Measurements from ENCODE around the gene TRIM71. TPM values are rescaled to one million over a fixed set of nuclear protein-coding genes. Genes with fewer than 3 reads are reported as not detected.

TRIM71 gene
- total RNA-seq, 1 donor from 2014 or later, result 2.2 TPM

DNA sequence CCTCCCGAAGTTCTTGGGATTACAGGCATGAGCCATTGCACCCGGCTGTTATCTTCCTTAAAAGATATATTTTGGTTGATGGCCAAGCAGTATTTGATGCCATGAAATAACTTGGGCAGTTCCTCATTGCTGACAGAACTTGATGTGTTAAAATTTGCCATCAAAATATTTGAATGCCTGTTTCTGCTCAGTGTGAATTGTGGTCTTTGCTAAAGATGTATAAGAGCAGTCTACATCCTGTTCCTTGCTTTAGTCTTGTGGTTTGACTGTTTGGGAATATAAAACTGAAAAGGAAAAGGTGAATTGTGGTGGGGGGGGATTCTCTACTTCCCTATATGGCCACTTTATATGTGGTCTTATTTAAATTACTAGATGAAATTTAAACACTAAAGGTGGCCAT is 14.0 kb downstream of the TRIM71 start:
- Histone ChIP-seq H3K36me3 (no peaks in the 10 kb centered on the region), H3K27me3 (no peaks in the 10 kb centered on the region), H3K4me3 (no peak overlapping the region), H3K4me1 (no peaks in the 10 kb centered on the region), H3K27ac (no peak overlapping the region), H3K9me3 (no peaks in the 10 kb centered on the region)
- DNase-seq (no peak), ATAC-seq (no peak)
- TF ChIP-seq, protein P1, sequence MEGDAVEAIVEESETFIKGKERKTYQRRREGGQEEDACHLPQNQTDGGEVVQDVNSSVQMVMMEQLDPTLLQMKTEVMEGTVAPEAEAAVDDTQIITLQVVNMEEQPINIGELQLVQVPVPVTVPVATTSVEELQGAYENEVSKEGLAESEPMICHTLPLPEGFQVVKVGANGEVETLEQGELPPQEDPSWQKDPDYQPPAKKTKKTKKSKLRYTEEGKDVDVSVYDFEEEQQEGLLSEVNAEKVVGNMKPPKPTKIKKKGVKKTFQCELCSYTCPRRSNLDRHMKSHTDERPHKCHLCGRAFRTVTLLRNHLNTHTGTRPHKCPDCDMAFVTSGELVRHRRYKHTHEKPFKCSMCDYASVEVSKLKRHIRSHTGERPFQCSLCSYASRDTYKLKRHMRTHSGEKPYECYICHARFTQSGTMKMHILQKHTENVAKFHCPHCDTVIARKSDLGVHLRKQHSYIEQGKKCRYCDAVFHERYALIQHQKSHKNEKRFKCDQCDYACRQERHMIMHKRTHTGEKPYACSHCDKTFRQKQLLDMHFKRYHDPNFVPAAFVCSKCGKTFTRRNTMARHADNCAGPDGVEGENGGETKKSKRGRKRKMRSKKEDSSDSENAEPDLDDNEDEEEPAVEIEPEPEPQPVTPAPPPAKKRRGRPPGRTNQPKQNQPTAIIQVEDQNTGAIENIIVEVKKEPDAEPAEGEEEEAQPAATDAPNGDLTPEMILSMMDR (IDR thresholded peaks at IDR 0.05), result no peak
- intact Hi-C loops (cut with DNase I), result no loop called here

DNA sequence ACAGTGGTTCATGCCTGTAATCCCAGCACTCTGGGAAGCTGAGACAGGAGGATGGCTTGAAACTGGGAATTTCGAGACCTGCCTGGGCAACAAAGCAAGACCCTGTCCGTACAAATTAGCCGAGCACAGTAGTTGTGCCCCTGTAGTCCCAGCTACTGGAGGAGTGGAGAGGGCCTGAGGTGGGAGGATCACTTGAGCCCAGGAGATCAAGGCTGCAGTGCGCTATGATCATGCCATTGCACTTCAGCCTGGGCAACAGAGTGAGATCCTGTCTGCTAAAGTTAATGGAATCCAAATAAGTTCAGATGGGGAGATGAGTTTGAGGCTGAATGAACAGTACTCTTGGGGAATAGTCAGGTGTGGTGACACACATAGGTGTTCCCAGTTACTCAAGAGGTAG is 14.4 kb downstream of the TRIM71 start:
- H3K27ac ChIP-seq, result no peak overlapping the region
- no peaks in the 10 kb centered on the region for H3K9me3 ChIP-seq
- H3K36me3 ChIP-seq, result no peaks in the 10 kb centered on the region
- ATAC-seq (no peak), DNase-seq (no peak)
- H3K27me3 ChIP-seq, result no peaks in the 10 kb centered on the region
- H3K4me3 ChIP-seq, result no peak overlapping the region
- no peaks in the 10 kb centered on the region for H3K4me1 ChIP-seq
- intact Hi-C loops (cut with DNase I), result no loop called here
- TF ChIP-seq, protein P1 (IDR thresholded peaks at IDR 0.05), result no peak

DNA sequence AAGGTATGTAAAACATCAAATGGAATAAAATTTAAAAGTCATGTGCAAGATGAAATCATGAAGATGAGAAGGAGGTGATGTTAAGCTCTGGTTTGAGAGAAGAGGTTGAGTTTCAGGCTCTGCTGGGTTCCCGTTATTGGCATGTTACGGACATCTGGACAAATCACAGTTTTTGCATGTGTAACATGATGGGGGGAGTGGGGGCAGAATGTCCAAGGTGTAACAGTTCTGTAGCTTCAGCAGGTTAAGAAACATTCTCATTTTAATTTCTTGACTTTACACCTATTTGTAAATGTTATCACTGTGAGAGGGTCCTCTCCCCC is 17.2 kb downstream of the TRIM71 start:
- Histone ChIP-seq H3K9me3 (no peaks in the 10 kb centered on the region), H3K27me3 (no peaks in the 10 kb centered on the region), H3K27ac (no peak overlapping the region), H3K4me1 (no peaks in the 10 kb centered on the region), H3K36me3 (no peaks in the 10 kb centered on the region), H3K4me3 (no peak overlapping the region)
- intact Hi-C loops (cut with DNase I), result no loop called here
- no peak for ATAC-seq
- TF ChIP-seq, protein P1 (IDR thresholded peaks at IDR 0.05), result no peak
- DNase-seq, result no peak

DNA sequence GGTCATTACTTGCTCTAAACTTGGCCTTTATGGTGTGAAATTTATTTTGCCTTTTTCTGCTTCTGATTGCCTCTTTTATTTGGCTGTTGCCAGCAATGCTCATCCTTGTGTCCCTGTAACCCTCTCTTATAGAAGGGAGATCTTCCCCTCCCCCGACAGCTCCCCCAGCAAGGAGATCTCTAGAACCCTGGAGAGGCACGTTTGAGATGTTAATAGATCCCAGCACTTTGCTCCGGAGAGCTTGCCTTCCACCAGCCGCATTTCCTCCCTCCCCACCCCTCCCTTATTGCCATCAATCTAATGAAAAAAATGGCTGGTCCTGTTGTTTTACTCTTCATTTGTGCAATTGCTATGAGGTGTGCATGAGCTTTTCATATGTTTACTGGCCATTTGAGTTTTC is 18.2 kb downstream of the TRIM71 start:
- Histone ChIP-seq H3K36me3 (no peaks in the 10 kb centered on the region), H3K9me3 (no peaks in the 10 kb centered on the region), H3K27me3 (no peaks in the 10 kb centered on the region), H3K27ac (no peak overlapping the region), H3K4me3 (no peak overlapping the region), H3K4me1 (no peaks in the 10 kb centered on the region)
- peak; percentile 13 for DNase-seq
- TF ChIP-seq, protein P1 (IDR thresholded peaks at IDR 0.05), result no peak
- intact Hi-C loops (cut with DNase I), result no loop called here
- ATAC-seq, result no peak

DNA sequence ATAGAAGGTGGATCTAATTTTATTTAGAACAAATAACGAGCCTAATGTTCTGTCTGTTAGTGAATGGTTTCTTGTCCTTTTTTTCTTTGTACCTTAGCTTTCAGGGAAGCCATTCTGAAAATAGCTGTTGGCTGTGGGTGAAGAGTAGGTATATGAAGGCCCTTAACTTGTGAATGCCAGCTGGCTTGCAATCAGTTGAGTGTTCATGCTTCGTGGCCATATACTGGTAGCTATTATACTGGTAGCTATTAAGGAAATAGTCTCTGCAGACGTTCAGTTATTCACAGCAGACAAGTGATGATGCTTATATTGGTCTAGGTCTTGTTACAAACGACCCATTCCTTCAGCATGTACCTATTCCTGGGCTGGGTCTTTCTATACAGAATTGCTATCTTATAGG is 18.8 kb downstream of the TRIM71 start:
- Histone ChIP-seq H3K4me3 (no peak overlapping the region), H3K27me3 (no peaks in the 10 kb centered on the region), H3K9me3 (no peaks in the 10 kb centered on the region), H3K27ac (no peak overlapping the region), H3K4me1 (no peaks in the 10 kb centered on the region), H3K36me3 (no peaks in the 10 kb centered on the region)
- intact Hi-C loops (cut with DNase I), result no loop called here
- TF ChIP-seq, protein P1 (IDR thresholded peaks at IDR 0.05), result no peak
- DNase-seq, result no peak
- ATAC-seq, result no peak

DNA sequence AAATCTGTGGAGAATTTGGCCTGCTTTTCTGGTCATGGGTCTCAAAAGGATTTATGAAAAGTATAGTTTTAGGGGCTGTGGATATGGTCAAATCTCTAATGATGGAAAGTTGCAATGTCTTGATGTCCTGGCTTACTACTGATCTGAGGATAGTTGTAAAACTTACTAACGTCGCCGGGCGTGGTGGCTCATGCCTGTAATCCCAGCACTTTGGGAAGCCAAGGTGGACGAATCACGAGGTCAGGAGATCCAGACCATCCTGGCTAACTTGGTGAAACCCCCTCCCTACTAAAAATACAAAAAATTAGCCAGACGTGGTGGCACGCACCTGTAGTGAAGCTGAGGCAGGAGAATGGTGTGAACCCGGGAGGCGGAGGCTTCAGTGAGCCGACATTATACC is 19.6 kb downstream of the TRIM71 start:
- Histone ChIP-seq H3K27me3 (no peaks in the 10 kb centered on the region), H3K27ac (no peak overlapping the region), H3K9me3 (no peaks in the 10 kb centered on the region), H3K4me3 (no peak overlapping the region), H3K4me1 (no peaks in the 10 kb centered on the region), H3K36me3 (no peaks in the 10 kb centered on the region)
- DNase-seq (peak; percentile 27), ATAC-seq (no peak)
- TF ChIP-seq, protein P1 (IDR thresholded peaks at IDR 0.05), result no peak
- intact Hi-C loops (cut with DNase I), result no loop called here
